ENCODE data around the gene CACNA1B. TPM values are rescaled to one million over a fixed set of nuclear protein-coding genes. Genes with fewer than 3 reads are reported as not detected.

The CACNA1B gene
- total and polyA plus RNA-seq, 8 donors = 0.03 to 2.2 (median 0.51) TPM; not detected in 2

DNA sequence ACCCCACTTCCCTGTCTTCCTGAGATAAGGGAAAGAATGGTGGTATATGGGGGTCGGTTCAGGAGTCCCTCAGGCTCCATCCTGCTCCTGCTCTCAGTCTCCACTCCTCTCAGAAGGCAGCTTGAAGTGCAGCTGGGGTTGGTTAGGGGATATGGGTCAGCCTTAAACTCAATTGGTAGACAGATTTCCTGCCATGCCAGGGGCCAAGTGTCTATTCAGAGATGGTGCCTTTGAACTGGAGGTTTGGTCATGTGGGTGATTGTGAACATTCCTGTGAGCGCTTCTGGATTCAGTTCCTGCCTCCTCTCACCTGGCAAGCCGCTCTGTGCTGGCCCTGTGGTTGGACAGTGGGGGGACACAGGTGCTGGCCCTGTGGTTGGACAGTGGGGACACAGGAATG is 35.1 kb downstream of the CACNA1B start:
- TF ChIP-seq EP300 (IDR thresholded peaks at IDR 0.05) (no peak), POLR2AphosphoS5 (IDR thresholded peaks at IDR 0.05) (no peak), POLR2A (IDR thresholded peaks at IDR 0.05) (no peak), CTCF (IDR thresholded peaks at IDR 0.05) (no peak)
- Histone ChIP-seq H3K36me3 (no peaks in the 10 kb centered on the region), H3K4me3 (no peak overlapping the region), H3K27ac (no peak overlapping the region), H3K27me3 (peaks cover 0 to 20% (median 0%) of the 10 kb centered on the region in 3 donors), H3K9me3 (no peaks in the 10 kb centered on the region), H3K4me1 (no peaks in the 10 kb centered on the region)
- no peak for DNase-seq
- intact Hi-C loops (cut with DNase I; ENCODE audit: low total_unique reads) = no loop called here
- 63 to 74% (median 70%) methylated on average over 3 of the region's 3 CpGs for WGBS, 5 donors

DNA sequence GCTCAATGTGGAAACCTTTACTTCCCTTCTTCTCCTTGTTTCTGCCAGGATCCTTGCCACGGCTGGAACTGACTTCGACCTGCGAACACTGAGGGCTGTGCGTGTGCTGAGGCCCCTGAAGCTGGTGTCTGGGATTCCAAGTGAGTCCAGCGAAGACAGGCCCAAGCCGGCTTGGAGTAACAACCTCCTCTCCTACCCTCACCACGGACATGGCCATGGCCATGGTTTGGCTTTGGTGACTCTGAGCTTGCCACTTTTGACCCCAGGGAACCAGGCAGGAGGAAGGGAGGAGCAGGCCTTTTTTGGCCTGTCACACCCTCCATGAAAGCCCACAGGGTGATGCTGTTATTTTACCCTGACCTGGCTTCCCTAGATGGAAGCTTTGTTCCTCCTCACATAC is 35.5 kb downstream of the CACNA1B start:
- Histone ChIP-seq H3K9me3 (no peaks in the 10 kb centered on the region), H3K4me1 (no peaks in the 10 kb centered on the region), H3K36me3 (no peaks in the 10 kb centered on the region), H3K27me3 (peaks cover 0 to 20% (median 0%) of the 10 kb centered on the region in 3 donors), H3K4me3 (no peak overlapping the region), H3K27ac (no peak overlapping the region)
- TF ChIP-seq POLR2AphosphoS5 (IDR thresholded peaks at IDR 0.05) = no peak
- TF ChIP-seq POLR2A (IDR thresholded peaks at IDR 0.05) = no peak
- TF ChIP-seq CTCF (IDR thresholded peaks at IDR 0.05) = no peak
- TF ChIP-seq EP300 (IDR thresholded peaks at IDR 0.05) = no peak
- 83 to 92% (median 88%) methylated on average over 7 of the region's 7 CpGs for WGBS, 5 donors
- intact Hi-C loops (cut with DNase I; ENCODE audit: low total_unique reads) = no loop called here
- DNase-seq = no peak

DNA sequence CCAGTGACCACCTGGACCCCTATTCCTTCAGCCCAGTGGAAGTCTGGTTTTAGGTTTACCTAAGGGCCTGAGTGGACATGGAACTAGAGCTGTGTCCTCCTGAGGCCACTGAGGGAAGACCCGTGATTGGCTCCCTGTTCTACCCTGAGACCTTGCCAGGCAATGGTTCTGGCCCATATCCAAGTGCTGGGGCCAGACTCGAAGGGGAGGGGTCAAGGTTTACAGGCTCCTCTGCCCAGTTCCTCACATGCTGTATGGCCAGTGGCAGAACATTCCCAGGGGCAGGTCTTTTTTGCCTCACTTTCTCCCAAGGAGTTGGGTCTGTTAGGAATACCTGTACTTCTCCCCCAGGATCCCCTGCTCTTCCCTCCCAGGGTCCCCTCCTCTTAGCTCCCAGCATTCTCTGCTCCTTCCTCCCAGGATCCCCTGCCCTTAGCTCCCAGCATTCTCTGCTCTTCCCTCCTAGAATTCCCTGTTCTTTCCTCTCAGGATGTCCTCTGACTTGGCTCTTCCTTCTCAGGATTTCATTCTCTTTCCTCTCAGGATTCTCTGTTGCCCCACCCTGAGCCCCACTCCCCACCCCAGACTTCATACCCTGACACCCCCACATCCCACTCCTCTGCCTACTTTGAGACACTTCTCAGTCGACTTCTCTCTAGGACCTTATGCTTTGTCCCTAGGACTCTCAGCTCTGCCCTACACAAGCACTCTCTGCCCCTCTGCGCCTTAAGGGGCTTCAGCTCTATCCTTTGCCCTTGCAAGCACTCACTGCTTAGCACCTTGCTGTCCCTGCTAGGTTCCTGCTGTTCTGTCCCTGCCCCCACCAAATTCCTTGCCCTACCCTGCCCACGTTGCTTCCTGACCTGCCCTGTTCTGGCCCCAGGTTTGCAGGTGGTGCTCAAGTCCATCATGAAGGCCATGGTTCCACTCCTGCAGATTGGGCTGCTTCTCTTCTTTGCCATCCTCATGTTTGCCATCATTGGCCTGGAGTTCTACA is 36.5 kb downstream of the CACNA1B start:
- H3K27ac ChIP-seq = no peak overlapping the region
- H3K9me3 ChIP-seq = no peaks in the 10 kb centered on the region
- no peaks in the 10 kb centered on the region for H3K4me1 ChIP-seq
- no peak for DNase-seq
- no peaks in the 10 kb centered on the region for H3K36me3 ChIP-seq
- H3K4me3 ChIP-seq = no peak overlapping the region
- intact Hi-C loops (cut with DNase I; ENCODE audit: low total_unique reads) = no loop called here
- H3K27me3 ChIP-seq = peaks cover 0 to 25% (median 0%) of the 10 kb centered on the region in 3 donors
- WGBS, 5 donors = 52 to 71% (median 56%) methylated on average over 5 of the region's 5 CpGs
- TF ChIP-seq EP300 (IDR thresholded peaks at IDR 0.05) (no peak), POLR2A (IDR thresholded peaks at IDR 0.05) (no peak), CTCF (IDR thresholded peaks at IDR 0.05) (no peak), POLR2AphosphoS5 (IDR thresholded peaks at IDR 0.05) (no peak)

GRCh38 chr9:137916540-137916939 is 39.0 kb downstream of the CACNA1B start:
- Histone ChIP-seq H3K4me3 (no peak overlapping the region), H3K4me1 (no peaks in the 10 kb centered on the region), H3K9me3 (no peaks in the 10 kb centered on the region), H3K27ac (no peak overlapping the region), H3K27me3 (peaks cover 0 to 23% (median 0%) of the 10 kb centered on the region in 3 donors), H3K36me3 (no peaks in the 10 kb centered on the region)
- WGBS, 5 donors = 75 to 78% (median 76%) methylated on average over 11 of the region's 11 CpGs
- intact Hi-C loops (cut with DNase I; ENCODE audit: low total_unique reads) = no loop called here
- no peak for DNase-seq
- TF ChIP-seq POLR2A (IDR thresholded peaks at IDR 0.05) (no peak), POLR2AphosphoS5 (IDR thresholded peaks at IDR 0.05) (no peak), EP300 (IDR thresholded peaks at IDR 0.05) (no peak), CTCF (IDR thresholded peaks at IDR 0.05) (no peak)
